ENCODE data around the gene ASMTL. TPM values are rescaled to one million over a fixed set of nuclear protein-coding genes. Genes with fewer than 3 reads are reported as not detected.

Gene ASMTL
- total and polyA plus RNA-seq, 2 experiments from 2014 or later: 36.5 to 43.8 TPM

DNA sequence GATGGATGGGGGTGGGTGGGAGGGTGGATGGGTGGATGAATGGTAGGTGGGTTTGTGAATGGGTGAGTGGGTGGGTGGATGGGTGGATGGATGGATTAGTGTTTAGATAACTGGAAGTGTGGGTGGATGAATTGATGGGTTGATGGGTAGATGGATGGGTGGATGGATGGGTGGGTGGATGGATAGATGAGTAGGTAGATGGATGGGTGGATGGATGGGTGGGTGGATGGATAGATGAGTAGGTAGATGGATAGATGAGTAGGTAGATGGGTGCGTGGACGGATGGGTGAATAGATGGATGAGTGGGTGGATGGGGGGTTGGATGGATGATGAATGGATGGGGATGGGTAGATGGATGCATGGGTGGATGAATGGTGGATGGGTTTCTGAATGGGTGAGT, 20.3 kb upstream of the ASMTL start:
- Histone ChIP-seq H3K9me3 (ENCODE audit: low read depth) (no peaks in the 10 kb centered on the region), H3K27ac (no peak overlapping the region), H3K4me1 (ENCODE audit: low read depth) (no peaks in the 10 kb centered on the region), H3K36me3 (no peaks in the 10 kb centered on the region), H3K4me3 (no peak overlapping the region), H3K27me3 (peaks cover 7% of the 10 kb centered on the region)
- TF ChIP-seq, protein P1, sequence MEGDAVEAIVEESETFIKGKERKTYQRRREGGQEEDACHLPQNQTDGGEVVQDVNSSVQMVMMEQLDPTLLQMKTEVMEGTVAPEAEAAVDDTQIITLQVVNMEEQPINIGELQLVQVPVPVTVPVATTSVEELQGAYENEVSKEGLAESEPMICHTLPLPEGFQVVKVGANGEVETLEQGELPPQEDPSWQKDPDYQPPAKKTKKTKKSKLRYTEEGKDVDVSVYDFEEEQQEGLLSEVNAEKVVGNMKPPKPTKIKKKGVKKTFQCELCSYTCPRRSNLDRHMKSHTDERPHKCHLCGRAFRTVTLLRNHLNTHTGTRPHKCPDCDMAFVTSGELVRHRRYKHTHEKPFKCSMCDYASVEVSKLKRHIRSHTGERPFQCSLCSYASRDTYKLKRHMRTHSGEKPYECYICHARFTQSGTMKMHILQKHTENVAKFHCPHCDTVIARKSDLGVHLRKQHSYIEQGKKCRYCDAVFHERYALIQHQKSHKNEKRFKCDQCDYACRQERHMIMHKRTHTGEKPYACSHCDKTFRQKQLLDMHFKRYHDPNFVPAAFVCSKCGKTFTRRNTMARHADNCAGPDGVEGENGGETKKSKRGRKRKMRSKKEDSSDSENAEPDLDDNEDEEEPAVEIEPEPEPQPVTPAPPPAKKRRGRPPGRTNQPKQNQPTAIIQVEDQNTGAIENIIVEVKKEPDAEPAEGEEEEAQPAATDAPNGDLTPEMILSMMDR (IDR thresholded peaks at IDR 0.05; ENCODE audit: low read depth, low read length): no peak
- DNase-seq (ENCODE audit: low read depth in 1 of 2, low spot score in 1 of 2): no peak

DNA sequence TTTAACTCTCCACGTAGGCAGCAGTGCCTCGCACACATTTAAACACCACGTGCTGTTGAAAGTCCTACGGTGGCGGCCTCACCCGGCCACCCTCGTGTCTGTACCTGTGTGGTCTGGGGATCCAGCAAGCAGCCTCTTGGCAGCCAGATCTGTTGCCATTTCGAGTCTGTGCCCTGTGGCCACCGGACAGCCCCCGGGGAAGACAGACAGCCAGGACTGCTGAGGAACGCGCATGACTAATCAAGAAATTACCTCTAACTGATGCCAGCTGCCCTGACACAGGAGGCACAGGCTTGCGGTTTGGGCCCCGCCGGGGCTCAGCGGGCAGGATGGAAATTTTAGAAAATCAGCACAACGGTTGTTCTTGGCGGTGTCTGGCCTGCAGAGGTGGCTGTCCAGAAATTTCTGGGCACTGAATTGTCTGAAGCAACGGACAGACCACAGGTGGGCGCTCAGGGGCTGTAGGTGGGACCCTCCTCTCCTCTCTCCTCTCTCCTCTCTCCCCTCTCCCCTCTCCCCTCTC, 15.6 kb upstream of the ASMTL start:
- H3K36me3 ChIP-seq: no peaks in the 10 kb centered on the region
- H3K4me1 ChIP-seq (ENCODE audit: low read depth): no peaks in the 10 kb centered on the region
- H3K27me3 ChIP-seq: peaks cover 54% of the 10 kb centered on the region
- H3K27ac ChIP-seq: no peak overlapping the region
- H3K4me3 ChIP-seq: no peak overlapping the region
- TF ChIP-seq, protein P1 (IDR thresholded peaks at IDR 0.05; ENCODE audit: low read depth, low read length): no peak
- H3K9me3 ChIP-seq (ENCODE audit: low read depth): no peaks in the 10 kb centered on the region
- no peak for DNase-seq (ENCODE audit: low read depth in 1 of 2, low spot score in 1 of 2)

DNA sequence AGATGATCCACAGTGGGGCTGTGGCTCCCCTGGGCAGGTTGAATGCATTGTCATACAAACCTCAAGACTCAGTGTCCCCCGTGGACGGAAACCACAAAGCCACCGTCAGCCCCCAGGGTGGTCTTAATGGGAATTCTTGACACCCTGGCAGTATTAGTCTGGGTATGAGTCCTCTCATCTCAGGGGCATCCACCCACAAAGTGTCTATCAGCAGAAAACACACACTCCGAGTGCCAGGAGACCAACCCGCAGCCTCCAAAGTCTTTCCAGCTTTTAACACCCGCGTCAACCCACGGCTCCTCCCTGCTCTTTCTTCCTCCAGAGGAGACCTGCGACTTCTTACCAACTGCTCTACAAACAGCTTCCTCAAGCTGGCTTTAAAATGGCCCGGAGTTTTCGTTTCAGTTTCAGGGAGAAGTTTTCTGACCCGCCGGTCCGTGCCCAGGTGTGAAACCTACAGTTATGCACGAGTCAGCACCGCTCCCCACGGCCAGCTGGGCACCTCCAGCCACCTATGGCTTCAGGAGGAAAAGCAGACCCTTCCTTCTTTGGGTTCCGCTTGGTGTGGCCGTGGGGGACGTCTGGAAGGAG, 14.4 kb upstream of the ASMTL start:
- Histone ChIP-seq H3K27me3 (peaks cover 64% of the 10 kb centered on the region), H3K27ac (no peak overlapping the region), H3K9me3 (ENCODE audit: low read depth) (no peaks in the 10 kb centered on the region), H3K4me1 (ENCODE audit: low read depth) (no peaks in the 10 kb centered on the region), H3K36me3 (no peaks in the 10 kb centered on the region), H3K4me3 (no peak overlapping the region)
- TF ChIP-seq, protein P1 (IDR thresholded peaks at IDR 0.05; ENCODE audit: low read depth, low read length): no peak
- DNase-seq (ENCODE audit: low read depth in 1 of 2, low spot score in 1 of 2): no peak

DNA sequence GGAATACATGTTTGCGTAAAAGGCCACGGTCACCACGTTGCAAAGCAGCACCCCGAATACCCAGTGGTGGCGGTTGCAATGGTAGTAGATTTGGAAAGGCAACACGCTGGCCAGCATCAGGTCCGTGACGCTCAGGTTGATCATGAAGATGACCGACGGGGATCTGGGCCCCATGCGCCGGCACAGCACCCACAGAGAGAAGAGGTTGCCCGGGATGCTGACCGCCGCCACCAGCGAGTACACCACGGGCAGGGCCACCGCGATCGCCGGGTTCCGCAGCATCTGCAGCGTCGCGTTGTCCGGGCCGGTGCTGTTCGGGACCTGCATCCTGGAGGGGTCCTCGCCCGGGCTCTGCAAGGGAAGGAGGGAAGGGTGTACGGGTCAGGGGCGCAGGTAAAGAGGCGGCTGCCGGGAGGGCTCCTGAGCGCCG, 13.5 kb upstream of the ASMTL start:
- H3K4me1 ChIP-seq (ENCODE audit: low read depth): no peaks in the 10 kb centered on the region
- no peak for DNase-seq (ENCODE audit: low read depth in 1 of 2, low spot score in 1 of 2)
- no peak overlapping the region for H3K4me3 ChIP-seq
- H3K9me3 ChIP-seq (ENCODE audit: low read depth): no peaks in the 10 kb centered on the region
- peaks cover 64% of the 10 kb centered on the region for H3K27me3 ChIP-seq
- no peaks in the 10 kb centered on the region for H3K36me3 ChIP-seq
- no peak overlapping the region for H3K27ac ChIP-seq
- TF ChIP-seq, protein P1 (IDR thresholded peaks at IDR 0.05; ENCODE audit: low read depth, low read length): no peak

DNA sequence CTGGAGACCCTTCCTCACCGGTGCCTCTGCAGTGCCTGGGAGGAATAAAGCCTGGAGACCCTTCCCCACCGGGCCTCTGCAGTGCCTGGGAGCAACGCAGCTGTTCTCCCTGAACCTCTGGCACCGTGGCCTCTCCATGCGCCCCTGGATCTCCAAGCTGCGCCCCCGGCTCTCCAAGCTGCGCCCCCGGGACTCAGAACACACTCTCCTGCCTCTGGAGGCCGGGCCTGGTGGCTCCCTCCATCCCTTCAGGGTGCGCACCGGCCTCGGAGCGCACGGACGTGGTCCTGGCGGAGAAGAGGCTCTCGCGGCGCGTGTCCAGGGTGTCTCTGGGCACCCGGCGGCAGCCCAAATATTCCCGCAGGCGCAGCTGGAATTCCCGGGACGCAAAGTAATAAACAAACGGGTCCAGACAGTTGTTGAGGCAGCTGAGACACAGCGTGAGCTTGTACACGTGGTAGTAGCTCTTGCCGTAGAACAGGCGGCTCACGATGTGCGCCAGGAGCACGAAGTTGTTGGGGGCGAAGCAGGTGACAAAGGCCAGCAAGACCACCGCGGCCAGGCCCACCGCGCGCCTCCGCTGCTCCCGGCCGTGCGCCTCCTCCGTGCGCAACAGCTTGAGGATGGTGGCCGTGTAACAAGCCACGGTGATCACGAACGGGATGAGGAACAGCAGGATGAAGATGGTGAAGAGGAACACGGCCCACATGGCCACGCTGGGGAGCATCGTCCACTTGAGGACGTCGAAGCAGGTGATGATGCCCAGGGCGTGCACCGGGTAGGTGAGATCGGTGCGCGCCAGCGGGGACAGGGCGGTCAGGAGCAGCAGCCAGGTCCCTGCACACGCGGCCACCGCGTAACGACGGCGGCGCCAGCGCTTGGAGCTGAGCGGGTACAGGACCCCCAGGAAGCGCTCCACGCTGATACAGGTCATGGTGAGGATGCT, 12.8 kb upstream of the ASMTL start:
- DNase-seq (ENCODE audit: low read depth in 1 of 2, low spot score in 1 of 2): no peak

More for the DNA sequence above, 12.8 kb upstream of the ASMTL start:
- H3K4me1 ChIP-seq (ENCODE audit: low read depth): no peaks in the 10 kb centered on the region
- peaks cover 64% of the 10 kb centered on the region for H3K27me3 ChIP-seq
- H3K27ac ChIP-seq: no peak overlapping the region
- no peaks in the 10 kb centered on the region for H3K9me3 ChIP-seq (ENCODE audit: low read depth)
- no peaks in the 10 kb centered on the region for H3K36me3 ChIP-seq
- H3K4me3 ChIP-seq: no peak overlapping the region
- TF ChIP-seq, protein P1 (IDR thresholded peaks at IDR 0.05; ENCODE audit: low read depth, low read length): no peak

Data from cardiac muscle cell (in vitro differentiated cells and primary cell).